Measurements from ENCODE around the gene ARHGAP28.

The ARHGAP28 gene, protein sequence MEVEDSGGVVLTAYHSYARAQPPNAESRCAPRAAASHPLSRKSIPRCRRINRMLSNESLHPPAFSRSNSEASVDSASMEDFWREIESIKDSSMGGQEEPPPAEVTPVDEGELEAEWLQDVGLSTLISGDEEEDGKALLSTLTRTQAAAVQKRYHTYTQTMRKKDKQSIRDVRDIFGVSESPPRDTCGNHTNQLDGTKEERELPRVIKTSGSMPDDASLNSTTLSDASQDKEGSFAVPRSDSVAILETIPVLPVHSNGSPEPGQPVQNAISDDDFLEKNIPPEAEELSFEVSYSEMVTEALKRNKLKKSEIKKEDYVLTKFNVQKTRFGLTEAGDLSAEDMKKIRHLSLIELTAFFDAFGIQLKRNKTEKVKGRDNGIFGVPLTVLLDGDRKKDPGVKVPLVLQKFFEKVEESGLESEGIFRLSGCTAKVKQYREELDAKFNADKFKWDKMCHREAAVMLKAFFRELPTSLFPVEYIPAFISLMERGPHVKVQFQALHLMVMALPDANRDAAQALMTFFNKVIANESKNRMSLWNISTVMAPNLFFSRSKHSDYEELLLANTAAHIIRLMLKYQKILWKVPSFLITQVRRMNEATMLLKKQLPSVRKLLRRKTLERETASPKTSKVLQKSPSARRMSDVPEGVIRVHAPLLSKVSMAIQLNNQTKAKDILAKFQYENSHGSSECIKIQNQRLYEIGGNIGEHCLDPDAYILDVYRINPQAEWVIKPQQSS

DNA sequence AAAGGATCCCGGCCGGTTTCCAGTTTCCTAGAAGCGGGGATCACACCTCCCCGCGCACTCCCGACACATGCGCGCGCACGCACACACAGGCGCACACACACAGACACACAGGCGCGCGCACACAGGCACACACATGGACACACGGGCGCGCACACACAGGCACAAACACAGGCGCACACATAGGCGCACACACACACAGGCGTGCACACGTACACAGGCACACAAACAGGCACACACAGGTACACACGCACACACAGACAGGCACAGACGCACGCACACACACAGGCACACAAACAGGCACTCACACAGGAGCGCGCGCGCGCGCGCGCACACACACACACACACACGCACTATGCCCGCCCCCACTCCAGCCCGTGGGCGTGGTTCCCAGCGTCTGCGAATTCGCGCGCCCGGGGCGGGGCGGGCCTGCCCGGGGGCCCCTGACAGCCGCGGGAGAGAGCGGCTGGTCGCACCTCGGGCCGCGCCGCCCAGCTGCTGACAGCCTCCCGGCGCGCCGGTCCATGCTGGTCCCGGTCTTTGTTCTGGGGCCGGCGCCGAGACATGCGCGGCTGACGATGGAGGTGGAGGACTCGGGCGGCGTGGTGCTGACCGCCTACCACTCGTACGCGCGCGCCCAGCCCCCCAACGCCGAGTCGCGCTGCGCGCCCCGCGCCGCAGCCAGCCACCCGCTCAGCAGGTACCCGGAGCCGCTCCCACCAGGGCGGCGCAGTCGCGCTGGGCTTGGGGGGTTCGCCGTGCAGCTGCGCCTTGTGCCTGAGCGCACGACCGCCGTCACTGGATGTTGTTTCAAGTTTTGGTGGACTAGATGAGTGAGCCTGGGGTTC lies at the start of gene ARHGAP28:
ARHGAP28 (plus strand) TSS at position 470 of the 845 bp plus-strand sequence; CDS start at position 576, 106 bp downstream.
- DNase-seq = peak in 1 of 2 experiments; percentile 14

DNA sequence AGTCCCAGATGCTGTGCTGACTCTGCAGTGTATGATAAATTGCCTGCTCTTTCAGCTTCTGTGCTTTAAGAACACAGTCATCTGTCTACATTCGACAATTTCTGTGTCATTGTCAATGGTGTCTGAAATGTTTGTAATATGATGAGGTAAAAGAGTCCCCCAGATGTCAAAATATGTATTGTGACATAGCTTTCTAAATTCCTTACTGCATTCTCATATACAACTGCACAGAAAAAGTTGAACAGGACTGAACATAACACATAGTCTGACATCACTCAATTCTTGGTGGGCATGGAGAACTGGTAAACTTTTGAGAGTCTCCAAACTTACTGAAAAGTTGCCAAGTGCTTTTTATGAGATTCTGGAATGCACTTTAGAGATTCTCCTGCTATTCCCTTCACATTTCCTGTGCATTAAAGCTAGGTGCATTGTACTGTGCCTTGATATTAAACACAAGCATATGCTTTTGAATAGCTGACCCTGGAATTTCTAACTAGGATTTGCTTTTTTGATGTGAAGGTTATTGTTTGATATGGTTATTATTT lies 48.1 kb upstream of the ARHGAP28 start:
- DNase-seq = no peak

DNA sequence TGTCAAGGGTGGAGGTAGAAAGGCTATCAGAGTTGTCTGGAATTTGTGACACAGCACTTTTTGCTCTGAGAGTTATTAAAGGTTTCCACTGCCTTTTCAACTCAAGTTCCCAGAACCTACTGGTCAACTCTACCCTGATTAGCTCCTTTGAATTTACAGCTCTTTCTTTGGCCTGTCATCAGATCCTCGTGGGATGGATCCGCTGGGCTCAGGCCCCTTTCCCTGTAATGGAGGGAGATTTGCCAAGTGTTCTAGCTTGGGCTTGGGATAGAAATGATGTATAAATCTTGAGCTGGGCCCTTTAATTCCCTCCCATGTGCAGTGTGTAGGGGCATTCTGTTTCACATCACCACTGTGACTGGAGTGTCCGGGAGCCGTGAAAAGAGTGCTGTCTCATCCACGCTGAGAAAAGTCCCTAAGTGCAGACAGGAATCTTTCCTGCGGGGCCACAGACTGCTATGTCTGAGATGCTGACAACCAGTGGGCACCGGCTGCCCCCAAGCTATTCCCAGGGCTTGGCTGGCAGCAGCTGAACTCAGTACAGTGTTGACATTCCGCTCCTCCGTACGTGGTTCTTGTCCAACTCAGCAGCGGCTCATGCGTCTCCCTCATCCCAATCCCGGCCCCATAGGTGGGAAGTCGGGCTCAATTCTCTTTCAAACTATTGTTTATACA lies 46.9 kb upstream of the ARHGAP28 start:
- no peak for DNase-seq

DNA sequence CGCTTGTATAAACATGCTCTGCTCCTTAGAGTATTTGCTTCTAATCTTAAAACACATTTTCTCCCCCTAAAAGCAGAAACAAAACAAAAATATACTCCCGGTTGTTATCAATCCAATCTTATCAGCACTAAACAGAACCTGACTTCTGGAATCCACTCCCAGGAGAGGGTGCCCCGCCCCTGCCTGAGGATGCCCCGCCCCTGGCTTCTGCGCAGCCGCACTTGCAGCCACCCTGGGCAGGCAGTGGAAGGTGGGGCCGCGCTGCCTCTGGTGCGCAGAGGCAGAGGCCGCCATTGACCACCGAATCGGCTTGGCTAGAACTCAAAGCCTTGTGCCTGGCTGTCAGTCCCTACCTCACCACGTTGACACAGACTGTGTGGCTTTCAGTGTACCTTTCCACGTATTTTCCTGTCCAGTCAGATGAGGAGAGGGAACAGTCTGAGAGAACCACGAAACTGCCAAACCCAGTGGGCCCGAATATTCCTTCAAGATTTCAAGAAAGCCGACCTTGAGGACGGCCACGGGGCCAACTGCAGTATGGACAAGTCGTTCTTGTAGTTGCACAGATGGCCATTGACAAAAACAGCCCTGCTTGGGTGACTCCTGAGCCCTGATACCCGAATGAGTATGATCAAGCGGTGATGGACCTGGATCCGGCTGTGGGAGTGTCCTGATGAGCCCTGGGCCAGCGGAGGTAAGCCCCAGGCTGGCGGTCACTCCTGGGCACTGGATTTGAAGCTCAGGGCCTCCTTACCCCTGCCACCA lies 46.2 kb upstream of the ARHGAP28 start:
- DNase-seq = no peak

DNA sequence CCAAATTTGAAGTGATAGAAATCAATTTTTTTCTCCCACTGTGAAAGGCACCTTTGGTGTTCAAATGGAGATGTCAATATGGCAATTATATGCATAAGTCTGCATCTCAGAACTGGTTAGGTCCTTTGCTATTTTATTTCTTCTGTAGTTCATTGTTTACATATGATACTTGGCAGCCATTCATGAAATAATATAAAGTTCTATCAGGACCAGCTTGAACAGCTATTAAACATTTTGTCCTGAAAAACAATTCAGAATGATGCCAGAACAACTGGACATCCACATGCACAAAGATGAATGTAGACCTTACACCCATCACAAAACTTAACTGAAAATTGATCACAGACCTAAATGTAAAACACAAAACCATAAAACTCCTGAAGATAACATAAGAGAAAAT lies 41.8 kb upstream of the ARHGAP28 start:
- no peak for DNase-seq

DNA sequence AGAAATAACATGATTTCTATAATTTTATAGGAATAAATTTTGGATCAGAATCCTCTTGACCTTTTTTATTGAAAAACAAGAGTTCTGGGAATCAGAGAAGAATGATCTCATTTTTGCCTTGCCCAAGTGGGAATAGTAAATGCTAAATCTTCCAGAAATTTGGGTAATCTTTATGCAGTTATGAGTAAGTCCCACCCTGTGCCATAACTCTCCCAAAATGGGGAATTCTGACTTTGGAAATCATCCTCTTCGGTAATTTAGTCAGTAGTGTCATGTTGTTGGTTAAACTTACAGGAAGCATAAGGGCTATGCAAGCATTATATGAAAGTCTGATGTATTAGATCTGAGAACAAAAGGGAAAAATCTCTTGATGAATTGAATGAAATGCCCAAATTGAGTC lies 20.6 kb upstream of the ARHGAP28 start:
- no peak for DNase-seq

DNA sequence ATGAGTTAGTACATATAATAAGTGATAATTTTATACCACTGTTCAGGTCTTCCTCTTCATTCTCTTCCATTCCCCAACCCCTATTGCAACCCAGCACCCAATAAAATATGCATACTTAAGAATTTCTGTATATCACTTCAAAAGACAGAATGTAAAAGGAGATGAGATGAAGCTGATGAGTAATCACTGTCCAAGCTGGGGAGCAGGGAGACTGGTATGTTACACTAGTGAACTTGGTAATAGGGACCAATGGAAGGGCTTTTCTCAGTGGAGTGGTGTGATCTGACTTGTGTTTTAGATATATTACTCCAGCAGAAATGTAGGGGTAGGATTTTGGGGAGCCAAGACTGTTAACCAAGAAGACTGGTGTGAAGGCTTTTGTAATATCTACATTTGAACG lies 18.0 kb upstream of the ARHGAP28 start:
- DNase-seq = no peak

DNA sequence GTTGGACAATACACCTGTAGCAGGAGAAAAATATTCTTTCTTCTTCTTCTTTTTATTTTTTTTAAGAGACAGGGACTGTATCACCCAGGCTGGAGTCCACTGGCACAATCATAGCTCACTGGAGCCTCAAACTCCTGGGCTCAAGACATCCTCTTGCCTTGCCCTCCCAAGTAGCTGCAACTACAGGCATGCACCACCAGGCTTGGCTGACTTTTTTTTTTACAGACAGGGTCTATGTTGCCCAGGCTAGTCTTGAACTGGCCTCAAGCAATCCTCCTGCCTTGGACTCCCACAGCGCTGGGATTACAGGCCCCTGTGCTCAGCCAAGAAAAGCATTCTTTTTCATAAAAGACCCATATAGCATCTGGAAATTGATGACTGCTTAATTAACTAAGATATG lies 17.1 kb upstream of the ARHGAP28 start:
- DNase-seq = no peak

DNA sequence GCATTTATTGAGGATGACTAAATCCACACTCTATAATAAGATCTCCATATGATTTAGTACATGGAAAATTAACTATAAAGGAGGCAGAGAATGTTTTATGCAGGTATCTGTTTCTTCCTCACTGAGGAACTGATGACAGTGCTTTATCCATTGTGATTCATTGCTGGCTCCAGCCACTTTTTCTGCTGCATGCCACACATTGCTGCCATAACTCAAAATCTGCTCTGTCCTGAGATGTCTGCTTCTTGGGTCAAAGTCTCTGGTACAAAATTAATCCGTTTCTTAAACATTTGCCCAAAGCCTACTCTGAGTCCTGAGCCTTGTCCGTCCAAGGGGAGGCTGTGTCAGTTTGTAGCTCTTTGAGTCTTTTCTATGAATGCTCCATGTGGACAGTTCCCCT lies 15.5 kb upstream of the ARHGAP28 start:
- no peak for DNase-seq

DNA sequence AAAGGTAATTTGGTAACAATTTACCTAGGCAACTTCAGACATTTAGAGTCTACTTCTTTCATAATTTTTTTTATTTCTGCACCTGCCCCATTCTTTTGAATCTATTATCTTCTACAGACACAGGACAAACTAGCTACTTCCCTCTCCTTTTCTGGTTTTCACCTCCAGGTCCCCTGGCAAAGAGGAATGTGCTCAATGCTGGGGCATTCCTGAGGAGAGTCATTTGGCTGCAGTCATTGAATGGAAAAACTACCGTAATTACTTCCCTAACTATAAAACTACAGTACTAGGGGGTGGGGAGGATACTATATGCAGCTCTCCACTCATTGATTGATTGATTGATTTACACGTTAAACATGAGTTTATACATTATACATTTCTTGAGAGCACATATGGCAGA lies 11.2 kb upstream of the ARHGAP28 start:
- DNase-seq = no peak

DNA sequence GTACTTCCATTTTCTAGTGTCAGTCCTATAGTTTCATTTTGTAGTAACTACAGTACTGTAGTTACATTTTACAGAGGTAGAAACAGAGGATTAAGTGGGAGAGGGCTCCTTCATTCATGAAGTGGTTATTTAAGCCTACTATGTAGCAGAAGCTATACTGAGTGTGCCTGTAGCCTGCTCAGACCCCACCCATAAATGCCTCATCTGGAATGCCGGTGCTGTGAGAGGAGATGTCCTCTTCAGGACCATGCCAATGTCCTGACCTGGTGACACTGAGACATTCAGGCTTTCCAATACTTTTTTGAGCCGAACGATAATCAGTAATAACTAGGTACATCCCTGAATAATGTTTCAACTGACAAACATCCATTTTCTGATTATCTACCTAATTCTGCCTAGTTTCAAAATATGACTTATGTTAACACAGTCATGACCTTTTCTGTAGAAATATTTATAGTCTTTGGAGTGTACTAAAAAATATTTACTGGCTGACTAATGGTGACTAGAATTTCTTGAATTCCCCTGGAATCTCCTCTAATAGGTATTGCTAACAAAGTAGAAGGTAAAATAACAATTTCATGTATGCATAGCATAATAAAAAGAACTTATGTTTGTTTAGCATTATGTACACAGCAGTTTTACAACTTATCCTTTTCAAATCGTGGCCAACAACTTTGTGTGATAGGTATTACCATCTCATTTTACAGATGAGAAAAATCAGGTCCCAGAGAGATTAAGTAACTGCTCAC lies 10.2 kb upstream of the ARHGAP28 start:
- DNase-seq = no peak

DNA sequence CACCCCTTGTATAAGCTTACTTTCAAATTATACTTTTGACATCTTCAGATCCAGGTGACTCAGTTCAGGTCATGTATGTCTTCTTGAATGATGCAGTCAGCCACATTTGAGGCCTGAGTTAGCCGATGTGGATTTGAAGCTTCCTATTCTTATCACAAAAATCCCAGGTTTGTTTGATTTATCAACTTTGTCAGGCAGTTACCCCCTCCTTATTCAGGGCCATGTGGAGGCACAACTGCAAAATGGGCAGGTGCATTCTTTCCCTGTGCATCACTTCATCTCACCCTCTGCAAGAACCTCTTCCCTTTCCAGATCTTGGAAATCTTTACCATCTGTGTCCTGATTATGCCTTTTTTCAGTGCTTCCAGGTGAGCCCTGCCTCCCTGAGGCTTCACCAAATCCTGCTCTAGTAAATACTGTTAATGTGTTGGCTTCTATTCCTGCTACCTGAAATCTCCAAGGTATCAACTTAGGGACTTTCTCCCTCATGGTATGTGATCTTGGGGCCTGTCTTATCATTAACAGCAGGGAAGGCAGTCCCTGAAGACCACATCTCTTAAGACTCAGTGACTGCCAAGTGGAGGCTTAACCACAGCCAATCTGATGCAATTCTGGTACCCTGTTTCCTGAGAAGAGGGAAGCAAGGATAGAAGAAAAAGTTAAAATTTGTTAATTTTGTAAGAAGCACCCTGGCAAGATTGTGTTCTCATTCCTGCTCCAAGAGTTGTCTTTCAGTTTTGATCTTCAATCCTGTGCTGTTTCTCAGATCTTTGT lies 9.4 kb upstream of the ARHGAP28 start:
- no peak for DNase-seq

DNA sequence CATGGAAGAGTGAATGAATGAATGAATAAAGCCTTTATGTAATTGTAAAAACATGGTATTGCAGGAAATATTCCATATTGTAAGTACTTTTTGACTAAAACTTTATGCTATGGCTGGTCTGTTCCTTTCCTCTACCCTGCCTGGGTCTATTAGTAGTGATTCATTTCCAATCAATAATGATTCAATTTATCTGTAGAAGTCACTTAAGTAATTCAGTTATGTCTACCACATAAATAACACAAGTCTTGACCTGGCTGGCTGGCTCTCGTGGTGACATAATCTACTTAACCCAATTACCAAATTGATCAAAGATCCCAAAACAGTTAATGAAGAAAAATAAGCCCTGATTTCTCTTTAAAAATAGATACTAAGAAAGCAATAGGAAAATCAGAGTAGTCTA lies 7.8 kb upstream of the ARHGAP28 start:
- no peak for DNase-seq

DNA sequence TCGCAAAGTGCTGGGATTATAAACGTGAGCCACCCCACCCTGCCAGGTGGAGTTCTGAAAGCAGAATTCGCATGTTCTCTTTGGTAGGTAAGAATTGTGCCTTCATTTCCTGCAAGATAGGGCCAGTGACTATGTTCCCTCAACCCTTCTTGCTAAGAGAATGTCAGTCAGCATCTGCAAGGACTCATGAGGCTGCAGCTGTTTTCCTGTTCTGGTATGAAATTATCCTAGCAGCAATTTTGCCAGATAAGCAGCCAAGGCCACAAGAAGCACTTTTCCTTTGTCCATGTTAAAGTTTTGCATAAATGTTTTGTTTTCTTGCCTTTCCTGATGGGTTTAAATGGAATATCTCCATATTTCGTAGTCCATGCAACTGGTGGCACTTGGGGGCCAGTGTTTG lies 6.8 kb upstream of the ARHGAP28 start:
- no peak for DNase-seq

DNA sequence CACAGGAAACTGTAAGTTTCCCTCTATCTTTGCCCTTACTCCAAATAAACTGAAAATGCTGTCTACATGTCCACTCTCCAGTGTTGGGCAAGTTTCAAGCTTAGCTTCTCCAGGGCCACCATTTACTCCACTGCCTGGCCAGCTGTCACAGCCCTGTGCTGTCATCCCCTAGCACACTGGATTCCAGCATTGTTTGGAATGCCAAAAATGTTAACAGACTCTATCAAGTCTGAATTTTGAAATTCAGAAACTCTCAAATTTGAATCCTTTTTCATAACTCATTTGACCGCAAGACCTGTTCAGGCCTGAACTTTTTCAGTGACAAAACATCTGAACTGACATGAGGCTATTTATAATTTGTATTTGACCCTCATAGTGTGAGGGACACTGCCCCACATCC lies 5.2 kb upstream of the ARHGAP28 start:
- no peak for DNase-seq

DNA sequence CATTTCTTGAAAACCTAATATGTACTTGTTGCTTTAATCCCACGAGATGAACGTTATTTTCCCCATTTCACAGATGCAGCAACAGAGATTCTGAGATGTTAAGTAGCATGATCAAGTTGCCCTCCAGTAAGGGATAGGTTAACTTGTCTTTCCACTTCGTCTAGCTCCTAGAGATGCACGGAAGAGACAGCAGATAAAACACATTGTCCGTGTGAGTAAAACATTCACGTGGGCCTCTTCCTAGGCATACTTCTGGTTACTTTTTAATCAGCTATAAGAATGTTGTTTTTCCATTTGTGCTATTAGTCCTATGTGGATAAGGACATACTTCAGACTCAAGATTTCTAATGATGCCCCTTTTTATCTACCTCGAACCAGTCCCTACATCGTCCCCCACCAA lies 1.2 kb upstream of the ARHGAP28 start:
- DNase-seq = no peak

DNA sequence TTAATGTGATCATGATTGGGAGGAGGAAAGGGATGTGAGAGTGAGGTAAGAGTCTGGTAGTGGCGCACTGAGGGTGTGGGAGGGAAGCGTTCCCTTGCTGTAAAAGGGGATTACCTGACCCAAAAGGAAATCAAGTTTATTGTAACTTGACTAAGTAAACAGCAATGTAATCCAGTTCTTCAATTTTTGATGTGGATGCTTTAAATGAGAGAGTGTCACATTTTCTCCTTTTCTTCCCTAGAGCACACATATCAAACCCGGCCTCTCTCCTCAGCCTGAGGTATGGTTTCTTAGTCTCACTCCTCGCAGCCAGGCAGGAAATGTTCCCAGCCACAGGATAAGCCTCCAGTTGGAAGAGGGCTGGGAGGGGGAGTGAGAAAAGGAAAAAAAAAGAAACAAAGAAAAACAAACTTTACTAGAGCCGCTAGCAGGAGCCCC lies 688 bp upstream of the ARHGAP28 start:
- no peak for DNase-seq

DNA sequence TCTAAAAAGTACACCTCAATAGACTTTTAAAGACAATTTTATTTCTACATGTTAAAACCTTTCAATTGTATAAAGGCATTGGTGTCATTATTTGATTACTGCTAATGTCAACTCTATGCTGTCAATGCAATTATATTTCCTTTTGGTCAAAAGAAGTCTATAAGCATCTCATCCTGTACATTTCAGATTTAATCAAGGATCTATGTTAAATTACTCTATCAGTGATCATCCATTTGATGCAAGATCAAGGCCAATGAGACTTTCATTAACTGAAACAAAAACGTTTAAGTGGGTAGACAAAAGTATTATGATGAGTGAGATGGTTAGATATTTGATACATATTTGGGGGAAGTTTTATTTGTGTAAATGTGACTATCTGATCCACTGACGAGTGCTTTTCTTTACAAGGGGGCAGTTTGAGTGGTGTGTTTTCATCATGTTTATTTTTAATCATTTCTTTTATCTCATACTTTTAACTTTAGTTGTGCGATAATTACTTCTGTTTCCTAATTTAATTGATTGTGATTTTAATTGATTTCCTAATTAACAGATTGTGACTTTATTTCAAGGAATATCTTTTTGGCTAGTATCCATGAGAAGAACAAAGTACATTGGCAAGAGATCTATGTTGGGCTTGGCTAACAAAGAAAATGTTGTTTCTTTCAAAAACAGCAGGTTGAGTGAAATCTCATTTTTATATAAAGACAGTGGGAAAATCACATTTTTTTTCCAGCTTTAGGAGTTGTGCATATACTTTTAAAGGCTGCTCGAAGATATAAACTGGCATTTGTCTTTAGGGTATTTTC lies 1.1 kb downstream of the ARHGAP28 start:
- no peak for DNase-seq

DNA sequence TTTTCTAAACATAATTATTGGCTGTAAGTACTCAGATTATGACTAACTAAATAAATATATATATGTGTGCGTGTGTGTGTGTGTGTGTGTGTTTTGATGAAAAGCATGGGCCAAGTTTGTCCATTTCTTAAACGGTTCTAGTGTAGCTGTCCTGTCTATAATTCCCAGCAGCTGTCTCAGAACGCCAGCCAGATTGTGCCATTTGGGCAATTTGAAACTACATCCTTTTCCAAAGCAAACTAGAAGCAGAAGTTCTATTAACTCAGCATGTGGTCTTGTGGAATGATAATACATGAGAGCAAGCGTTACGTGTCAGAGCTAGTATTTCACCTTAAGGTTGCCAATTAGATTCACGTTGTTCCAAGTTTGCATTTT lies 1.7 kb downstream of the ARHGAP28 start:
- DNase-seq = no peak
